MCF 10A (cell line): ENCODE results near the gene NT5C3B. TPM values are rescaled to one million over a fixed set of nuclear protein-coding genes. Genes with fewer than 3 reads are reported as not detected.

Source experiments
- total RNA-seq: library from RNA; stranded (reverse); gene quantifications from 2 replicates; pipeline ENCODE4 v1.2.3, GENCODE V29; 2022

NT5C3B gene
- total RNA-seq, 1 experiment from 2014 or later = 59.8 TPM

Other genes with a start within 250 kb of the NT5C3B start
- 696 and 1,755 TPM in 2 replicates for gene KRT14, start 249.3 kb downstream of the NT5C3B start, total RNA-seq
- 74.5 and 109 TPM in 2 replicates for gene KRT16, start 223.5 kb downstream of the NT5C3B start, total RNA-seq
- 1,990 and 4,105 TPM in 2 replicates for gene KRT17, start 211.7 kb downstream of the NT5C3B start, total RNA-seq
- gene EIF1, start 147.3 kb downstream of the NT5C3B start, total RNA-seq = 1,945 and 2,169 TPM in 2 replicates
- gene GAST, start 123.9 kb downstream of the NT5C3B start, total RNA-seq = not detected in 2 replicates
- 0.37 and 0.49 TPM in 2 replicates for gene HAP1, start 101.6 kb downstream of the NT5C3B start, total RNA-seq
- gene JUP, start 49.5 kb downstream of the NT5C3B start, total RNA-seq = 112 and 131 TPM in 2 replicates
- 36.4 and 41.5 TPM in 2 replicates for gene P3H4, start 24.3 kb downstream of the NT5C3B start, total RNA-seq
- 142 and 159 TPM in 2 replicates for gene FKBP10, start 23.2 kb downstream of the NT5C3B start, total RNA-seq
- gene KLHL10, start 1.6 kb upstream of the NT5C3B start, total RNA-seq = not detected in 2 replicates
- 19.1 and 22.3 TPM in 2 replicates for gene KLHL11, start 29.2 kb upstream of the NT5C3B start, total RNA-seq
- 67.7 and 67.9 TPM in 2 replicates for gene ACLY, start 82.7 kb upstream of the NT5C3B start, total RNA-seq
- 0.96 and 1.3 TPM in 2 replicates for gene ODAD4, start 94.4 kb upstream of the NT5C3B start, total RNA-seq
- 42.6 and 46.2 TPM in 2 replicates for gene CNP, start 130.6 kb upstream of the NT5C3B start, total RNA-seq
- 112 and 130 TPM in 2 replicates for gene DNAJC7, start 181.2 kb upstream of the NT5C3B start, total RNA-seq
- 34.1 and 40.0 TPM in 2 replicates for gene NKIRAS2, start 183.9 kb upstream of the NT5C3B start, total RNA-seq
- 0.72 and 0.81 TPM in 2 replicates for gene C17orf113, start 214.4 kb upstream of the NT5C3B start, total RNA-seq